GM15510 (cell line): Measurements from ENCODE around the gene DTNB.

Source experiments
- POLR2A ChIP-seq: IDR thresholded peaks from 3 replicates; pipeline ENCODE4 v1.6.1; 2011; ENCODE audit warnings: borderline replicate concordance; ENCODE audit not compliant: insufficient read length; ENCODE audit errors: extremely low read depth

DTNB gene

DNA sequence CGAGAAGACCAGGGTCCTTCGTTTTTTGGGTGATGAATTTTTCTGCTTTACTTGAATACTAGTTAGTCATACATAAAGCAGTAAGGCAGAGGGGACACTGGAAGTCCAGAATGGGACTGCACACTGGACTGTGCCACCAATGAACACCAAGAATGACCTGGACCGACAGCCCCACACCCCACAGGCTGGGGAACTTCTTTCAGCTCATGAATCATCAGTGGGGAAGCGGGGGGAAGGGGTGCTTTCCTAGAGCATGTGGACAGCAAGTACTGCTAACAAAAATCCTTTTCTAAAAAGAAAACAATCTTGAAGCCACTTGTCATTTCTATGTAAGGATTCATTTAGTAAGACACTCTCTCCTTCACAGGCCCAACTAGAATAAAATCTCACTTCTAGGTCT lies 86.0 kb downstream of the DTNB start:
- no peak for TF ChIP-seq POLR2A

DNA sequence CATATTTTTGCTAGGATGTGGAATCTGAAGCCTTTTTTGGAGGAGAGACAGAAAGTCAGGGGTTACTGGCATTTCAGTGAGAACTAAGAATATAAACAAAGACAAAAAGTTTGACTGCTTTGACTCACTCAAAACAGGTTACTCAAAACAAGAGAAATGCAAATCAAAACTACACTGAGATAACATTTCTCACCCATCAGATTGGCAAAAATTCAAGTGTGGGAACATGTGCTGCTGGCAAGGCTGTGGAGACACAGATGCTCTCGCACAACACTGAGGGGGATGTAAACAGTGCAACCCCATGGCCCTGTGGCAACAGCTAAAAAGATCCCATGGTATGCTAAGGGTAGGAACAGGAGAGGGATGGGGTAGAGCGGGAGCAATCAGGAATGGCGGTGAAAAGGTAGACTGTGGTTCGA lies 86.6 kb downstream of the DTNB start:
- TF ChIP-seq POLR2A, result no peak

DNA sequence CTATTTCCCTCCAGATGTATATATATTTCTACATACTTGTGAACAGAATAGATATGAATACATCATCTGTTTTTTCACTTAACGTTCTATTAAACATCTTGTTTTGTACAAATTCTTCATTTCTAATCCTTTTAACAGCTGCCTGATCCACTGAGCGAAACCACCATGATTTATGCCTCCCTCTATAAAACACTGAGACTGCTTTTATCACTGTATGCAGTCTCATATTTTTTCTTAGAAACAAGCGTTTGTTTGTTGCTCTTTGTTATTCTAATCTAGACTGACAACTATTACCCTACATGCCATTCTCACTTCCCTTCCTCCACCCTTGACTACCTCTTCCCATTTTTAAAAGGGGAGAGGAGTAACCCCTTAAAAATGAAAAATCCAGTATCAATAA lies 88.2 kb downstream of the DTNB start:
- TF ChIP-seq POLR2A, result no peak

DNA sequence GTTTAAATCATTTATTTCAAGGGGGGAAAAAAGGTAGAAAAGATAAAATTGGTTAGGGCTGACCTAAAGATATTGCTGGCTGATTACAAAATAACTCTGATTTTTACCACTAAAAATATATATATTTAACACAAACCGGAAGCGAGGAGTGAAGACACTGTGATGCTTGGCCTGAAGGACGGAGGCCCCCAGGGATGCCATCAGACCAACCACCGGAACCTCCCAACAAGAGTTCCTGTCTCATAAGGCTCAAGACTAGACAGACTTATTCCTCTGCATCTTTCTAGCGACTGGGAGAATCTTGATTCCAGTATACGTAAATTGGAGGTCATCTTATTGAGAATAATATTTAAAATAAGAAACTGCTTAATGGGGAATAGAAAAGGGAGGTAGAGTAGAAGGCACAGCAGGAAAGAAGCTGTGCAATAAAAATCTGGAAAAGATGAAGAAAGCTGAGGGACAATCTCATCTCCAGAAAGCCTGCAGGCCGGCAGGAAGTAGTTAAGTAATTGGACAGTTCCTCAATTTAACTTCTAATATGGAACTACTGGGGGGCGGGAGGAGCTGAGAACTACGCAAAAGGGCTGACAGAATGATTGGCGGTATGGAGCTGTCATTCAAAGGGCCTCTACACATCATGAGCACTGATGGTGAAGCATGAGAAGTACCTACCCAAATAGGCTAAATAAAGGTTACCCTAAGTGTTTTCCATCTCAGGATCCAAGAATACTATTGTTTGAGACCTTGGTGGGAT lies 91.1 kb downstream of the DTNB start:
- no peak for TF ChIP-seq POLR2A

DNA sequence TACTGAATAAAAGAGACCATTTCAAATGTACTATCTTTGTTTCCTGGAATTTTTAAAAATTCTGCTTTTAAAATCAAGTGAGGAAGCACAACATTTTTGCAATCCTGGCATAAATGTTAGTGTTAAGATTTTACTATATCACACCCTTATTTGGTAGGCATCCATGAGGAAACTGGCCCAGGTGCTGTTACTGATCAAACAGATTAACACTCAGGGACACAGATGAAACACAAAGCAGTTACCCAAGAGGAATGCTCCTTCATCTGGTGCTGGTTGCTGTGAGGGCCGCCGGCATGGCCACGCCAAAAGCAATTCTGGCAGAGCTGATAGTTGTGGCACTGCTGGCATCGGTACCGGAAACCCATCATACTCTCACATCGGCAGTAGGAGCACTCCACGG lies 96.8 kb downstream of the DTNB start:
- TF ChIP-seq POLR2A, result no peak

DNA sequence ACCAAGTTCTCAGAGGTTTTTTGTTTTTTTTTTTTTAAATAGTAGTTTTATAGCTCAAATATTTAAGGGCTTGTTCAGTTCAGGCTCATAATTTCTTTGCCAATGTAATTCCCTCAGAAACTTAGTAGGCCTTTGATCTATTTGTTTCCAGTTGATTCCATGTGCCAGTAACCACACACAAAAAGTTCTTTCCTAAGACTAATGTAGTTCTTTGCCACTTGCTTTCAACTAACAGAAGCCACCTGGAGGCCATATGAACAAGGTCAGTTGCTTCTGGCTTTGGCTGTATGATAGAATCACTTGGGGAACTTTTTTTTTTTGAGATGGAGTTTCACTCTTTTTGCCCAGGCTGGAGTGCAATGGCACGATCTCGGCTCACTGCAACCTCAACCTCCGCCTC lies 100.7 kb downstream of the DTNB start:
- TF ChIP-seq POLR2A, result no peak

DNA sequence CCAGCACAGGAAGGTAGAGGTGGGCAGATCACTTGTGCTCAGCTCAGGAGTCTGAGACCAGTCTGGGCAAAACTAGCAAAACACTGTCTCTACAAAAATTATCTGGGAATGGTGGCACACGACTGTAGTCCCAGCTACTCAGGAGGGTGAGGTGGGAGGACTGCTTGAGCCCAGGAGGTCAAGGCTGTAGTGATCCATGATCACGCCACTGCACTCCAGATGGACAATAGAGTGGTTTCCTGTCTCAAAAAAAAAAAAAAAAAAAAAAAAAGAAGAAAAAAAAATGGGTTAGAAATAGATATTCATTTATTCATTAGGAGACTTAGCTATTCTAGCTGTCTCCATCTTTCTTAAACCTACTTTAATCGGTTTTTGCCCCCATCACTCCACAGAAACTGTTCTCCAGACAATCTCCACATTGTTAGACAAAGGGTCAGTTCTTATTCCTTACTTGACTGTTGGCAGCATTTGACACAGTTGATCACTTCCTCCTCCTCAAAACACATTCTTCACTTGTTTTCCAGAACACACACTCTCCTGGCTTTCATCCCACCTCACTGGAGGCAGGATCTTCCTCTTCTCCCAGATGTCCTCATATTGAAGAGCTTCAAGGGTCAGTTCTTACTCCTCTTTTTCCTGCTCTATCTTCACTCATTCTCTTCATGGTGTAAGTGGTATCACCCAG lies 103.1 kb downstream of the DTNB start:
- TF ChIP-seq POLR2A, result no peak

DNA sequence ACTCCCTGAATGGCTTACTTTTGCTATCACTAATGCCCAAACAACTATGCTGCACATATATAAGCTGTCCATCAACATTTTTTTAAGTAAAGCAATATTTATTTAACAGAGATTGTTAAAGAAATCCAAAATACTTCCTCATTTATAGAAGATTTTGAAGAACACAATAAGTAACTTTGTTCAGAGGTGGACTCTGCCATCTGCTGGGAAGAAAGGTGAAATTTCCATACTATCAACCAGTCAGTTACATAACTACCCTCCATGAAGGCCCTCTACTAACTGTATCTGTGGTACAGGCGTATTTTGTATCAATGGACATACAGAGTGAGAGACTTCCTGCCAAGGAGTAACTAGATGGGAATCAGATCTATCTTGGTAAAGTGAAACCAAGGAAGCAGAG lies 106.0 kb downstream of the DTNB start:
- TF ChIP-seq POLR2A, result no peak

DNA sequence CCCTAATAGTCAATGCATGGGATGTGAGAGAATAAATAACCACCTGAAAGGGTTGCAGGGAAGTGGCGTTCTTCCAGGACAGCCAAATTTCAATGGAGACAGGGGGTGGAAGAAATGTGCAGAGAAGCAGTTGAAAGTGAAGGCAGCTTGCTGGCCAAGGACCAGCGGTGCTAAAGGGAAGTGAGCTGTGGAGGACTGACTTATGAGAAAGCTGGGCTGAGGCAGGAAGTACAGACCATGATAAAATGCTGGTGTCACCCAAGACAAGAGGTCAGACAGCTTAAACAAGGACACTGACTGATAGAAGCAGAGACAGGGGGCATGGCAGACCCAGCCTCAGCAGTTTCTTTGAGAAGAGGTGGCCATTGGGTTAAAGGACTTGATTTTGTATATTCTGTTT lies 106.7 kb downstream of the DTNB start:
- peak; percentile 14 for TF ChIP-seq POLR2A

DNA sequence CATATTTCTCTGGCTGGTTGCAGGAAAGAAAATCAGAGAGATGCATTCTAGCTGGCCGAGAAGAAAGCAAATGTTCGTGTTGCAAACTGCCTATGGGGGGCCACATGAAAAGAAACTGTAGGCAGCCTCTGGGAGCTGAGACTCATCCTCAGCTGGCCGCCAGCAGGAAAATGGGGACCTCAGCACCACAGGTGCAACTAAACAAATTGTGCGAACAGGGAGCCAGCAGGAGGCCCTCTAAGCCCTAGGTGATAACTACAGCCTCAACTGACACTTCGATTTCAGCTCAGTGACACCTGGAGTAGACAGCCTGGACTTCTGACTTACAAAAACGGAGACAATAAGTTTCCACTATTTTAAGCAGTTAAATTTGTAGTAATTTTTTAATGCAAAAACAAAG lies 107.3 kb downstream of the DTNB start:
- no peak for TF ChIP-seq POLR2A

DNA sequence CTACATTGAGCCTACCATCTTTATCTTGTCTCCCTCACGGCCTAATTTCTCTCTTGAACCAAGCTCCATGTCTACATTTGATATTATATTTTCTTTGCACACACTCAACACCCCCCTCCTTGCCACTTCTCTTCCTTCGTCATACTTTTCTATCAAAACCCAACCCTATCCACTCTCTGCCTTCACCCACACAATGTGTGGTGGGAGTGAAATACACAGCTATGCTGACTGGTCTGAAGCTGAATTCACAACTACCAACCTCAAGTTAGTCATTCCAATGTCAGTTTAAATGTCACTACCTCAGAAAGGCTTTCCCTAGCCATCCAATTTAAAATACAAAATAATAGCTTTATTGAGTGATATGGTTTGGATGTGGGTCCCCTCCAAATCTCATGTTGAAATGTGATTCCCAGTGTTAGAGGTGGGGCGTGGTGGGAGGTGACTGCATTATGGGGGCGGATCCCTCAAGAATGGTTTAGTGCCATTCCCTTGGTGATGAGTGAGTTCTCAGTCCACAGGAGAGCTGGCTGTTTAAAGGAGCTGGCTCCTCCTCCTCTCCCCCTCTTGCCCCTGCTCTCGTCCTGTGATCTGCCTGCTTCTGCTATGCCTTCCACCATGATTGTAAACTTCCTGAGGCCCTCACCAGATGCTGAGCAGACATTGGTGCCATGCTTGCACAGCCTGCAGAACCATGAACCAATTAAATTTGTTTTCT lies 112.1 kb downstream of the DTNB start:
- no peak for TF ChIP-seq POLR2A

DNA sequence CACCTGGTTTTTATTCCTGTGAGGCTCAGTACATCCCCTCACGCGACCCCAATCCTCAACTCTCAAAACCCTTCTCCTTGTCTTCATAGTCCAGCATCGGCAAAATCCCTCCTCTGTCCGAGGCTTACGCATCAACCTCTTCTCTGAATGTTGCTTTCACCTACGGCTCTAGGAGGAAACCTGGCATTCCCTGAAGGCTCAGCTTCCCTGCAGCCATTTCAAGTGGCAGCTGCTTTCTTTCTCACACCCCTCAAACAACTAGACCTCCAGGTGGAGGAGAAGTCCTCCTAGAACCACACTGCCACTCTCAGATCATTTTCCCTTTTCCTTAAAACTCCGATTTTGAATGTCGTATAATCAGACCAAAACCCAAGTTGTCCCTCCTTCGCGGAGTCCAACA lies 114.2 kb downstream of the DTNB start:
- TF ChIP-seq POLR2A, result no peak

DNA sequence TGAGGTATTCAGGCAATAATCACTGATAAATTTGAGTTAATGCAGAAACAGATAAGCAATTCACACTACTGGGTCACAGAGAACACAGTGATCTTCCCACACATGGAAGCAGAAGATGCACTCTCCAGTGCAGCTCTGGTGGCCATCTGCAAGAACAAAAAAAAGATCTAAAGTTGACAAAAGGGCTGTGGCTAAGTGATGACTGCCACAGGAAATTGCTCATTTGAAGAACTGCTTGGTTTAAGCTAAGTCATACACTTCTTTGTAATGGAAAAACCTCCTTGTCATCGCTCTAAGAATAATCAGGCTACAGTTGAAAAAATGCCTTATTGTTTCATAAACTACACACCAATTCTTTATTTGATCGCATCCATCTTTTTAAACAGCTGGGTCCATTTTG lies 115.1 kb downstream of the DTNB start:
- no peak for TF ChIP-seq POLR2A

DNA sequence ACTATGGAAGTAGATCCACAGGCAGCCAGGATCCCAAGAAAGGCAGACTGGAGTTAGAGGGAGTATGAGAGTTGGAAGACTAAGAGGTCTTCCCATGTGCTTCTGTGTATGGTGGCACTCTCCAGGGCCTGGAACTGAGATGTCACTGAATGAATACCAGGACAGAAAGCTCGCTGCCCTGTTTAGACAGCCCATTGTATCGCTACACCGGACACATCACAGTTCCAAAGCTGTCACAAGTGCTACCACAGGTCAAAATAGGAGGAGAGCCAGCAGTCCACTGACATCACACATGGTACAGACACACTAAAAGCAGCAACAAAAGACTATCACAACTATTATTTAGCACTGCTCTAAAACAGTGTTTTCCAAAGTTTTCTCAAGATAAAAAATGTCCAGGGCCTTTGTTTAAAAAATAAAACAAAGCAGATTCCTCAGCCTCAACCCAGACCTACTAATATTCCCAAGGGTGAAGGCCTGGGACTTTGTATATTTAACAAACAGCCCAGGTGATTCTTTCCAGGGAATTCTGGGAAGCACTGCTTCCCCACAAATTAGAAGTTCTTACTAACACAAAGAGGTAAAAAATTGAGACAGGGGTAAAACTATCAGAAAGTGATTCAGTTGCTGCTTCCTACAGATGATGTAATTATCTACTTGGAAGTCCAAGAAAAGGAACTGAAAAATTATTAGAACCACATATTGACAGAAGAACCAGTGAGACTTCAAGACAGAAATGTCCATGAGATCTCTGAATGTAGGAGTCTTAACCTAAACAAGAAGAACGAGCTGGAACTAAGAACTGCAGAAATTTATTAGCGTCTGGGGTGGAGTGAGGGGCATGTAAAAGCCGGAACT lies 116.0 kb downstream of the DTNB start:
- TF ChIP-seq POLR2A, result no peak

DNA sequence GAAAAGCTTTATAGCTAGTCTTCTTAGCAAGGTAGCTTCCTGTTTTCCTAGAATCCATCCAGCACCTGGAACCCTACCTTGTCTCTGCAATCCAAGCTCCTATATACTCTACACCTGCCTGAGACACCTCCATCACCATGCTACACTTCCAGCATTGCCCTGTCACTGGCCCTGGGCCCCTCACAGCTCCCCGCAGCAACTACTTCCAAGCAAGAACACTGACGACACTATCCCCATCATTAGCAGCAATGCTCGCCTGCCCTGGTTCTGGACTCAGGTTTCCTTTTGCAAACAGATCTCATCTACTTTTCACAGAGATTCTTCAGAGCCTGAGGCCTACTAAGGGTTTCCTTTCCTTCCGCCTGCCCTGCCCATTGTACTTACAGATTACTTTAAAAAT lies 121.1 kb downstream of the DTNB start:
- no peak for TF ChIP-seq POLR2A
